Keratinocyte (primary cell): Measurements from ENCODE around the gene DCP1B. TPM values are rescaled to one million over a fixed set of nuclear protein-coding genes. Genes with fewer than 3 reads are reported as not detected.

ENCODE experiments used
- DNase-seq: peaks from one replicate; pipeline ENCODE4 v3.0.0-alpha.2; 2011; ENCODE audit warnings: low read depth, missing footprints, low spot score
- FAIRE-seq: peaks from 2 replicates; lab custom pipeline; 2011; peaks lifted over from hg19 to GRCh38; lab: Jason Lieb, UNC
- H2AFZ ChIP-seq: 2 replicates; pipeline ENCODE4 v1.6.0; 2012; ENCODE audit warnings: low read length, control low read depth, inconsistent platforms; ENCODE audit not compliant: control insufficient read depth
- H3K27ac ChIP-seq: 2 replicates; pipeline ENCODE4 v1.5.1; 2011; ENCODE audit warnings: low read length; ENCODE audit not compliant: control insufficient read depth, insufficient read depth
- H3K27me3 ChIP-seq: 3 replicates; pipeline ENCODE4 v1.6.0; 2011; ENCODE audit warnings: low read length; ENCODE audit not compliant: control insufficient read depth, insufficient read depth; ENCODE audit errors: extremely low read depth
- H3K36me3 ChIP-seq, 2 experiments: 2 replicates in 1 of 2; 3 replicates in 1 of 2; pipeline ENCODE4 v1.5.1; 2011; ENCODE audit warnings: low read length in 2 of 2, mild to moderate bottlenecking in 1 of 2; ENCODE audit not compliant: control insufficient read depth in 2 of 2, insufficient read depth in 2 of 2; ENCODE audit errors: extremely low read depth in 1 of 2
- H3K4me1 ChIP-seq: 3 replicates; pipeline ENCODE4 v1.5.1; 2011; ENCODE audit warnings: low read length; ENCODE audit not compliant: control insufficient read depth, insufficient read depth; ENCODE audit errors: extremely low read depth
- H3K4me2 ChIP-seq: 3 replicates; pipeline ENCODE4 v1.6.0; 2011; ENCODE audit warnings: low read depth, low read length; ENCODE audit not compliant: control insufficient read depth, insufficient read depth; ENCODE audit errors: extremely low read depth
- H3K4me3 ChIP-seq, 3 experiments: fragments of 200-600 bp in 1 of 3; sonication (generic) in 1 of 3; 2 replicates in 2 of 3; 3 replicates in 1 of 3; pipeline ENCODE4 v1.5.1; 2011 to 2016; ENCODE audit warnings: low read length in 3 of 3, mild to moderate bottlenecking in 3 of 3, control low read depth in 2 of 3, inconsistent platforms in 1 of 3, low read depth in 1 of 3, mixed read lengths in 1 of 3, mixed run types in 1 of 3, moderate library complexity in 1 of 3; ENCODE audit not compliant: control insufficient read depth in 2 of 3, insufficient read depth in 2 of 3; ENCODE audit errors: extremely low read depth in 1 of 3
- H3K79me2 ChIP-seq: 2 replicates; pipeline ENCODE4 v1.6.0; 2012; ENCODE audit warnings: low read length; ENCODE audit not compliant: control insufficient read depth, insufficient read depth
- H3K9ac ChIP-seq: 3 replicates; pipeline ENCODE4 v1.6.0; 2011; ENCODE audit warnings: low read length; ENCODE audit not compliant: control insufficient read depth, insufficient read depth; ENCODE audit errors: extremely low read depth
- H3K9me1 ChIP-seq: 3 replicates; pipeline ENCODE4 v1.6.0; 2011; ENCODE audit warnings: low read length; ENCODE audit not compliant: control insufficient read depth, insufficient read depth; ENCODE audit errors: extremely low read depth
- H3K9me3 ChIP-seq: 2 replicates; pipeline ENCODE4 v1.5.1; 2012; ENCODE audit warnings: low read depth, low read length; ENCODE audit not compliant: control insufficient read depth
- H4K20me1 ChIP-seq: 3 replicates; pipeline ENCODE4 v1.6.0; 2011; ENCODE audit warnings: low read length; ENCODE audit not compliant: control insufficient read depth, insufficient read depth; ENCODE audit errors: extremely low read depth
- EZH2 ChIP-seq: IDR thresholded peaks from one replicate; pipeline ENCODE4 v1.6.1; 2012; ENCODE audit warnings: inconsistent platforms, mild to moderate bottlenecking, low read length, moderate library complexity
- dilution Hi-C: fragments of 300-500 bp; cut with MboI; formaldehyde crosslinking; loops from one replicate; pipeline ENCODE4 v1.7.0; 2020; ENCODE audit warnings: low sequenced_read_pairs; ENCODE audit not compliant: extremely low pct_ligation_motif_present
- polyA plus RNA-seq, 5 experiments: library from polyadenylated mRNA; depleted of rRNA in 3 of 5; stranded (reverse) in 3 of 5; stranded (forward) in 1 of 5; unstranded in 1 of 5; fragments of >200 nt; gene quantifications; 1 replicate in 1 of 5; 2 replicates in 3 of 5; 3 replicates in 1 of 5; pipeline versions ENCODE4 v1.2.1 to v1.2.3, GENCODE V29; 2011 to 2012; ENCODE audit warnings: missing spikeins in 2 of 5, low read depth in 1 of 5, low replicate concordance in 1 of 5
- TF ChIP-seq, protein P1 (sequence below), 3 experiments: IDR thresholded peaks in 1 of 3; conservative IDR thresholded peaks in 1 of 3; optimal IDR thresholded peaks in 1 of 3; 2 replicates in 2 of 3; 3 replicates in 1 of 3; pipeline versions ENCODE3 to v1.5.1; 2011; ENCODE audit warnings: low read length in 3 of 3, mild to moderate bottlenecking in 3 of 3, moderate library complexity in 2 of 3, control low read depth in 1 of 3, inconsistent platforms in 1 of 3; ENCODE audit not compliant: insufficient read depth in 2 of 3; ENCODE audit errors: extremely low read depth in 1 of 3

The DCP1B gene
- polyA plus RNA-seq, 1 donor (not counting 4 experiments of a cell fraction or from before 2014, with no cell fraction given) = 9.7 TPM

DNA sequence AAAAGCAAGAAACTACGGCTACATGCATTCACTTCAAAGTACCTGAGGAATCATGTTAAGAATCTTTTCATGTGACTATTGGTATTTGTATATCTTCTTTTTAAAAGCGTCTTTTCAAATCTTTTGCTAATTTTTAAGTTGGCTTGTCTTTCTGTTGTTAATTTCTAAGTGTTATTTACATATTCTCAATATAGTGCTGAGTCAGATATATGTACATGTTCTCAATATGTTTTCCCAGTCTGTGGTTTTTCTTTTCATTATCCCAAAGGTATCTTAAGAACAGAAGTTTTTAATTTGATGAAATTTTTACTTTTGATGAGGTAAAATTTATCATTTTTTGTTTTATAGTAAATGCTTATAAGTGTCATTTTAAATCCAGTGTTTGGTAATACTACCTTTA, 24.0 kb downstream of the DCP1B start:
- Histone ChIP-seq H3K27ac (no peak overlapping the region), H3K9me3 (no peaks in the 10 kb centered on the region), H3K4me3 (no peak overlapping the region), H3K79me2 (no peaks in the 10 kb centered on the region), H2AFZ (no peak overlapping the region), H3K4me1 (no peaks in the 10 kb centered on the region), H3K9me1 (no peaks in the 10 kb centered on the region), H3K9ac (no peak overlapping the region), H4K20me1 (no peaks in the 10 kb centered on the region), H3K4me2 (no peak overlapping the region), H3K36me3 (no peaks in the 10 kb centered on the region), H3K27me3 (no peaks in the 10 kb centered on the region)
- DNase-seq (no peak), FAIRE-seq (no peak)
- dilution Hi-C loops = no loop called here
- TF ChIP-seq, protein P1, sequence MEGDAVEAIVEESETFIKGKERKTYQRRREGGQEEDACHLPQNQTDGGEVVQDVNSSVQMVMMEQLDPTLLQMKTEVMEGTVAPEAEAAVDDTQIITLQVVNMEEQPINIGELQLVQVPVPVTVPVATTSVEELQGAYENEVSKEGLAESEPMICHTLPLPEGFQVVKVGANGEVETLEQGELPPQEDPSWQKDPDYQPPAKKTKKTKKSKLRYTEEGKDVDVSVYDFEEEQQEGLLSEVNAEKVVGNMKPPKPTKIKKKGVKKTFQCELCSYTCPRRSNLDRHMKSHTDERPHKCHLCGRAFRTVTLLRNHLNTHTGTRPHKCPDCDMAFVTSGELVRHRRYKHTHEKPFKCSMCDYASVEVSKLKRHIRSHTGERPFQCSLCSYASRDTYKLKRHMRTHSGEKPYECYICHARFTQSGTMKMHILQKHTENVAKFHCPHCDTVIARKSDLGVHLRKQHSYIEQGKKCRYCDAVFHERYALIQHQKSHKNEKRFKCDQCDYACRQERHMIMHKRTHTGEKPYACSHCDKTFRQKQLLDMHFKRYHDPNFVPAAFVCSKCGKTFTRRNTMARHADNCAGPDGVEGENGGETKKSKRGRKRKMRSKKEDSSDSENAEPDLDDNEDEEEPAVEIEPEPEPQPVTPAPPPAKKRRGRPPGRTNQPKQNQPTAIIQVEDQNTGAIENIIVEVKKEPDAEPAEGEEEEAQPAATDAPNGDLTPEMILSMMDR (optimal IDR thresholded peaks at IDR 0.05 in 1 of 3, IDR thresholded peaks at IDR 0.05 in 1 of 3, conservative IDR thresholded peaks at IDR 0.05 in 1 of 3; ENCODE audit: extremely low read depth in 1 of 3, insufficient read depth in 2 of 3, low read length in 3 of 3) = no peak
- no peak for TF ChIP-seq EZH2

DNA sequence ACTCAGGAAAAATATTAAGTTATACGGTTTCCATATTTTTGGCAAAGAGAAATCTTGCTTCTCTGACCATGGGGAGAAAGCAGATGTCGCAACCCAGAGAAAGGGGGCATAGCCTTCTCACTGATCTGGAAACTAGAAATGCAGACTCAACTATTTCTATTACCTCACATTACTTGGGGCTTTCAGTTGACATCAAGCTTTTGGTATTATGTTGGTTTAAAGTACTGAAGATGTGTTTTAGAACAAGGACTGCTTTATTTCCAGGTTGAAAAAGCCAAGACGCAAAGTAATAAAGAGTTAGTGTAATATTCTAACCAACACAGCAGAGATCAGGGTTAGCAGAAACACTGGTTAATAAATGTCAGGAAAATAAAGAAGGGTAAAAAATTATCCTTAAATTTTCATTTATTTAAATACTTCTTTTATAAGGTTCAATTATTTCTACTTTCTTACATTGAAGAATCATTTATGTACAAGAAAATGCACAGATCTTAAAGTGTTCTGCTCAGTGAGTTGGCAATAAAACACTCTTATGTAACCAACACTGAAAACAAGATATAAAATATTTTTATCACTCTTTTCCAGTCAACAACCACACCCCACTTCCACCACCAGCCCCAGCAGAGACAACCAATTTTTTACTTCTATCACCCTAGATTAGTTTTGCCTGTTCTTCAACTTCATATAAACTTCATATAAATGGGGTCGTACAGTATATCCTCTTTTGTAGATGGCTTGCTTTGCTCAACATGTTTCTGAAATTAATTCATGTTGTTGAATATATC, 26.0 kb downstream of the DCP1B start:
- FAIRE-seq = no peak

More for the DNA sequence above, 26.0 kb downstream of the DCP1B start:
- Histone ChIP-seq H3K27me3 (no peaks in the 10 kb centered on the region), H3K9ac (no peak overlapping the region), H4K20me1 (no peaks in the 10 kb centered on the region), H3K9me1 (no peaks in the 10 kb centered on the region), H3K4me1 (no peaks in the 10 kb centered on the region), H3K79me2 (no peaks in the 10 kb centered on the region), H3K9me3 (no peaks in the 10 kb centered on the region), H2AFZ (no peak overlapping the region), H3K4me3 (no peak overlapping the region), H3K36me3 (no peaks in the 10 kb centered on the region), H3K4me2 (no peak overlapping the region), H3K27ac (no peak overlapping the region)
- DNase-seq = no peak
- dilution Hi-C loops = no loop called here
- no peak for TF ChIP-seq EZH2
- TF ChIP-seq, protein P1 (optimal IDR thresholded peaks at IDR 0.05 in 1 of 3, IDR thresholded peaks at IDR 0.05 in 1 of 3, conservative IDR thresholded peaks at IDR 0.05 in 1 of 3; ENCODE audit: extremely low read depth in 1 of 3, insufficient read depth in 2 of 3, low read length in 3 of 3) = no peak
